NCI-H226 (cell line): ENCODE results near the gene VPS26B.
"Not testable (repeated sequence)": the region's sequence is repeated elsewhere in the genome, so short reads cannot be mapped to it uniquely, and the experiment has no call there.

Experiments used
- DNase-seq: peaks from one replicate; pipeline ENCODE4 v3.0.0-alpha.2; 2015

VPS26B gene

GRCh38 chr11:134233729-134234179 is 9.3 kb downstream of the VPS26B start:
- no peak for DNase-seq

- DNase-seq: no peak
These were observed 10.9 kb downstream of the VPS26B start for GRCh38 chr11:134235399-134235798.

GRCh38 chr11:134236834-134237556 is 12.5 kb downstream of the VPS26B start:
- DNase-seq: no peak

- no peak for DNase-seq
These were observed 13.1 kb downstream of the VPS26B start for GRCh38 chr11:134237557-134237922.

GRCh38 chr11:134238956-134239355 is 14.5 kb downstream of the VPS26B start:
- no peak for DNase-seq

GRCh38 chr11:134240592-134240991 is 16.1 kb downstream of the VPS26B start:
- no peak for DNase-seq

- DNase-seq: no peak
These were observed 17.9 kb downstream of the VPS26B start for GRCh38 chr11:134242376-134242775.

GRCh38 chr11:134243913-134244312 is 19.4 kb downstream of the VPS26B start:
- no peak for DNase-seq

- no peak for DNase-seq
These were observed 20.1 kb downstream of the VPS26B start for GRCh38 chr11:134244593-134244992.

- no peak for DNase-seq
These were observed 21.0 kb downstream of the VPS26B start for GRCh38 chr11:134245434-134245833.

GRCh38 chr11:134246100-134246499 is 21.6 kb downstream of the VPS26B start:
- no peak for DNase-seq

- no peak for DNase-seq
These were observed 22.2 kb downstream of the VPS26B start for GRCh38 chr11:134246678-134247077.

- no peak for DNase-seq
These were observed 24.5 kb downstream of the VPS26B start for GRCh38 chr11:134248910-134249480.

- no peak for DNase-seq
These were observed 25.8 kb downstream of the VPS26B start for GRCh38 chr11:134250246-134250645.

- DNase-seq: no peak
These were observed 26.2 kb downstream of the VPS26B start for GRCh38 chr11:134250675-134251074.

GRCh38 chr11:134252346-134253187 is 28.1 kb downstream of the VPS26B start:
- DNase-seq: no peak

GRCh38 chr11:134253188-134253993 is 28.9 kb downstream of the VPS26B start, which contains the start of the genes ACAD8 and THYN1:
Gene ACAD8 (plus strand): TSS chr11:134253568. CDS start chr11:134253601, 33 bp downstream.
Gene THYN1 (minus strand): TSS chr11:134253352. CDS start chr11:134252882, 470 bp downstream.
- DNase-seq: peak; percentile 93

- DNase-seq: no peak
These were observed 30.1 kb downstream of the VPS26B start for GRCh38 chr11:134254433-134255183.

- not testable (repeated sequence) for DNase-seq
These were observed 30.7 kb downstream of the VPS26B start for GRCh38 chr11:134255184-134255561.

GRCh38 chr11:134257101-134257500 is 32.6 kb downstream of the VPS26B start:
- no peak for DNase-seq

- no peak for DNase-seq
These were observed 34.1 kb downstream of the VPS26B start for GRCh38 chr11:134258577-134258976.

- no peak for DNase-seq
These were observed 36.0 kb downstream of the VPS26B start for GRCh38 chr11:134260503-134260902.
